NCI-H774 (cell line): Measurements from ENCODE around the gene PDCD2L.
"Not testable (repeated sequence)": the region's sequence is repeated elsewhere in the genome, so short reads cannot be mapped to it uniquely, and the experiment has no call there.

Source experiments
- DNase-seq: peaks from one replicate; lab custom pipeline; 2025; lab: John Stamatoyannopoulos, UW

The PDCD2L gene

GRCh38 chr19:34375598-34375997 lies 28.6 kb upstream of the PDCD2L start:
- no peak for DNase-seq

GRCh38 chr19:34380639-34381241 lies 23.5 kb upstream of the PDCD2L start:
- DNase-seq: no peak

GRCh38 chr19:34381399-34382251 lies 22.6 kb upstream of the PDCD2L start:
- DNase-seq: no peak

GRCh38 chr19:34382471-34382870 lies 21.7 kb upstream of the PDCD2L start:
- no peak for DNase-seq

GRCh38 chr19:34383599-34383998 lies 20.6 kb upstream of the PDCD2L start:
- DNase-seq: no peak

- no peak for DNase-seq
Observed at GRCh38 chr19:34386645-34387445, 17.4 kb upstream of the PDCD2L start.

- DNase-seq: no peak
Observed at GRCh38 chr19:34387446-34387810, 16.8 kb upstream of the PDCD2L start.

- not testable (repeated sequence) for DNase-seq
Observed at GRCh38 chr19:34388745-34389144, 15.5 kb upstream of the PDCD2L start.

- no peak for DNase-seq
Observed at GRCh38 chr19:34391813-34392212, 12.4 kb upstream of the PDCD2L start.

GRCh38 chr19:34393031-34393430 lies 11.2 kb upstream of the PDCD2L start:
- DNase-seq: no peak

- no peak for DNase-seq
Observed at GRCh38 chr19:34393629-34394028, 10.6 kb upstream of the PDCD2L start.

GRCh38 chr19:34397853-34398252 lies 6.3 kb upstream of the PDCD2L start:
- DNase-seq: no peak

GRCh38 chr19:34399886-34400285 lies 4.3 kb upstream of the PDCD2L start:
- no peak for DNase-seq

- DNase-seq: not testable (repeated sequence)
Observed at GRCh38 chr19:34400844-34401243, 3.4 kb upstream of the PDCD2L start.

- DNase-seq: no peak
Observed at GRCh38 chr19:34402074-34402600, 2.1 kb upstream of the PDCD2L start.

GRCh38 chr19:34403784-34404108 lies 453 bp upstream of the PDCD2L start:
- no peak for DNase-seq

GRCh38 chr19:34405892-34406660 lies 1.9 kb downstream of the PDCD2L start:
- no peak for DNase-seq

- DNase-seq: no peak
Observed at GRCh38 chr19:34408411-34408810, 4.2 kb downstream of the PDCD2L start.

- no peak for DNase-seq
Observed at GRCh38 chr19:34409189-34410164, 5.3 kb downstream of the PDCD2L start.

GRCh38 chr19:34411216-34411615 lies 7.0 kb downstream of the PDCD2L start:
- no peak for DNase-seq
